Measurements from ENCODE around the gene ZNF154. TPM values are rescaled to one million over a fixed set of nuclear protein-coding genes. Genes with fewer than 3 reads are reported as not detected.
A peak's percentile ranks its signal among the peaks of the same experiment; 100 is the strongest.

The ZNF154 gene
- total RNA-seq = 4.5 TPM
- long read RNA-seq, partial matches to known transcripts = 0 of 2 reads
- long read RNA-seq, other reads (novel, unspliced or antisense) = 2 of 2 reads

DNA sequence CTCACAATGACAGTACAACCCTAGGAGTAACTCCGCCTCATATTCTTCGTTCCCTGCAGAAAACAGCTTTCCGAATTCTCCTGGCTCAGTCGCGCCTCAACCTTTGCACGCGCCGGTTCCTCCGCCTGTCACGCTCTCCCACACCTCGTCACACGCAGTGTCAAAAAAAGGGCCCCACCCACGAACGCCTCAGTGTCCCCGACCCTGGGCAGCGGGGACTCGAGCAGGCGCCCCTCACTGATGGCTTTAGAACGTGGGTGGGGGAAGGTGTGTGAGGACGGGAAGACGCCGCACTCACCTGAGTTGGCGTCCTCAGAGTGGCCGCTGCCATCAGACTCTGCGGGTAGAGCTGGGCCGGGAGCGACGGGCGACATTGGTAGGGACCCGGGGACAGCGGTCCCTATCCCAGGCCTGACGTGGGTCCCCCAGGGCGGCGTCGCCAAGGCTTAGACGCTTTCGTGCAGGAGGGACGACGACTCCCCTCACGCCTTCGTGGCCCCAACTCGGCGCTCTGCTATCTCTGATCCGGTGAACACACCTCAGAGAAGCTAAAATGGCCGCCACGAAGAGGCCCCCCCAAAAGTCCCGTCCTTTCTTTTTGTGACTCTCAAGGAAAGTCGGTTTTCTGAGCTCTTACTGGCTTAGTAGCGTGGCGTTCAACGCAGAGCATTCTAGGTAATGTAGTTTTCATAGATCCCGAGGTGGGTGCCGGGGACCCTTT is at the start of gene ZNF154:
ZNF154 (minus strand) TSS at position 564 of the 721 bp plus-strand sequence; CDS start at position 331, 233 bp downstream.
- TF ChIP-seq, protein P1, sequence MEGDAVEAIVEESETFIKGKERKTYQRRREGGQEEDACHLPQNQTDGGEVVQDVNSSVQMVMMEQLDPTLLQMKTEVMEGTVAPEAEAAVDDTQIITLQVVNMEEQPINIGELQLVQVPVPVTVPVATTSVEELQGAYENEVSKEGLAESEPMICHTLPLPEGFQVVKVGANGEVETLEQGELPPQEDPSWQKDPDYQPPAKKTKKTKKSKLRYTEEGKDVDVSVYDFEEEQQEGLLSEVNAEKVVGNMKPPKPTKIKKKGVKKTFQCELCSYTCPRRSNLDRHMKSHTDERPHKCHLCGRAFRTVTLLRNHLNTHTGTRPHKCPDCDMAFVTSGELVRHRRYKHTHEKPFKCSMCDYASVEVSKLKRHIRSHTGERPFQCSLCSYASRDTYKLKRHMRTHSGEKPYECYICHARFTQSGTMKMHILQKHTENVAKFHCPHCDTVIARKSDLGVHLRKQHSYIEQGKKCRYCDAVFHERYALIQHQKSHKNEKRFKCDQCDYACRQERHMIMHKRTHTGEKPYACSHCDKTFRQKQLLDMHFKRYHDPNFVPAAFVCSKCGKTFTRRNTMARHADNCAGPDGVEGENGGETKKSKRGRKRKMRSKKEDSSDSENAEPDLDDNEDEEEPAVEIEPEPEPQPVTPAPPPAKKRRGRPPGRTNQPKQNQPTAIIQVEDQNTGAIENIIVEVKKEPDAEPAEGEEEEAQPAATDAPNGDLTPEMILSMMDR (IDR thresholded peaks at IDR 0.05) = no peak
- peak within 1 kb of the TSS; percentile 81 for H3K27ac ChIP-seq
- H3K27me3 ChIP-seq = no peaks in the 10 kb centered on the region
- H3K9me3 ChIP-seq = peaks cover 4% of the 10 kb centered on the region
- ATAC-seq (peak; percentile 72), DNase-seq (peak; percentile 64)
- intact Hi-C loops (cut with DNase I) = loop anchor here (10.0 kb wide), 1 partner anchor 416 kb away; no protein-coding TSS in a partner anchor
- H3K4me1 ChIP-seq = no peaks in the 10 kb centered on the region
- H3K36me3 ChIP-seq = no peaks in the 10 kb centered on the region
- H3K4me3 ChIP-seq = peak within 1 kb of the TSS; percentile 60

DNA sequence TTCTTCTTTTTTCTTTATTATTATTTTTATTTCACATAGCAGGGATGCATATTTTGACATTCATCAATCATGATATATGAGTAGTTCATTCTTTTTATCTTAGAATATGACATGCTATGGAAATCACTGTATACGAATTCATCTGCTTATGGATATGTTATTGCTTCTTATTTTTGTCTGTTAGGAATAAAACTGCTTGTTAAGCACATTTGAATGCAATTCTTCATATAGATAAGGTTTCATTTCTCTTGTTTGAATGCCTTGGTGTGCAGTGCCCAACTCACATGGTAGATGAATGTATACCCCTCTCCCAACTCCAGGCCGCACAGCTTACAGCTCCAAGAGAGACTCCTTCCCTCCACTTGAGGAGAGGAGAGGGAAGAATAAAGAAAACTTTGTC is 48.9 kb upstream of the ZNF154 start:
- no peaks in the 10 kb centered on the region for H3K4me1 ChIP-seq
- TF ChIP-seq, protein P1 (IDR thresholded peaks at IDR 0.05) = no peak
- ATAC-seq (no peak), DNase-seq (no peak)
- no peak overlapping the region for H3K4me3 ChIP-seq
- H3K27ac ChIP-seq = no peak overlapping the region
- intact Hi-C loops (cut with DNase I) = no loop called here
- peaks cover 29% of the 10 kb centered on the region for H3K9me3 ChIP-seq
- no peaks in the 10 kb centered on the region for H3K27me3 ChIP-seq
- H3K36me3 ChIP-seq = peaks cover 29% of the 10 kb centered on the region

DNA sequence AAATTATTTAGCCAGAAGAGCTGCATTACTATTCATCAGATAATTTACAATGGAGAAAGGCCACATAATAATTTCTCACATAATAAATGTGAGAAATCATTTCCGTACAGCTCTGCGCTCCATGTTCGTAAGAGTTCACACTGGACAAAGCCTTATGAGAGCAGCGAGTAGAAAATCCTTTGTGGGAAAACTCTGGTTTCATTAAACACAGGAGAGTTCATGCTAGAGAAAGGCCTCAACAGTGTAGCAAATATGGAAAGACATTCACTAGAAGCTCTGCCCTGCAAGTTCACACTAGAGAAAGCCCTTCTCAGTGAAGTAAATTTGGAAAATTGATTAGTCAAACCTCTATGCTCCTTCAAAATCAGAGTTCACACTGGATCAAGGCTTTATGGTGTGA is 46.0 kb upstream of the ZNF154 start:
- Histone ChIP-seq H3K27me3 (no peaks in the 10 kb centered on the region), H3K27ac (no peak overlapping the region), H3K36me3 (peaks cover 58% of the 10 kb centered on the region), H3K4me3 (no peak overlapping the region), H3K9me3 (peaks cover 40% of the 10 kb centered on the region), H3K4me1 (no peaks in the 10 kb centered on the region)
- no peak for ATAC-seq
- DNase-seq = no peak
- intact Hi-C loops (cut with DNase I) = no loop called here
- TF ChIP-seq, protein P1 (IDR thresholded peaks at IDR 0.05) = no peak

DNA sequence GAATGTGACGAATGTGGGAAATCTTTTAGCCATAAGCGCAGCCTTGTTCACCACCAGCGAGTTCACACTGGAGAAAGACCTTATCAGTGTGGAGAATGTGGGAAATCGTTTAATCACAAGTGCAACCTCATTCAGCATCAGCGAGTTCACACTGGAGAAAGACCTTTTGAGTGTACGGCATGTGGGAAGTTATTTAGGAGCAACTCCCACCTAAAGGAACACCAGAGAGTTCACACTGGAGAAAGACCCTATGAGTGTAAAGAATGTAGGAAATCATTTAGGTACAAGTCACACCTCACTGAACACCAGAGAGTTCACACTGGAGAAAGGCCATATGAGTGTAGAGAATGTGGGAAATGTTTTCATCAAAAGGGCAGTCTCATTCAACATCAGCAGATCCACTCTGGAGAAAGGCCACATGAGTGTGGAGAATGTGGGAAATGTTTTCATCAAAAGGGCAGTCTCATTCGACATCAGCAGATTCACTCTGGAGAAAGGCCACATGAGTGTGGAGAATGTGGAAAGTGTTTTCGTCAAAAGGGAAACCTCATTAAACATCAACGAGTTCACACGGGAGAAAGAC is 45.2 kb upstream of the ZNF154 start:
- ATAC-seq (no peak), DNase-seq (no peak)
- Histone ChIP-seq H3K27me3 (no peaks in the 10 kb centered on the region), H3K4me1 (no peaks in the 10 kb centered on the region), H3K4me3 (no peak overlapping the region), H3K36me3 (peaks cover 59% of the 10 kb centered on the region), H3K27ac (no peak overlapping the region), H3K9me3 (peaks cover 47% of the 10 kb centered on the region)
- intact Hi-C loops (cut with DNase I) = no loop called here
- TF ChIP-seq, protein P1 (IDR thresholded peaks at IDR 0.05) = no peak

DNA sequence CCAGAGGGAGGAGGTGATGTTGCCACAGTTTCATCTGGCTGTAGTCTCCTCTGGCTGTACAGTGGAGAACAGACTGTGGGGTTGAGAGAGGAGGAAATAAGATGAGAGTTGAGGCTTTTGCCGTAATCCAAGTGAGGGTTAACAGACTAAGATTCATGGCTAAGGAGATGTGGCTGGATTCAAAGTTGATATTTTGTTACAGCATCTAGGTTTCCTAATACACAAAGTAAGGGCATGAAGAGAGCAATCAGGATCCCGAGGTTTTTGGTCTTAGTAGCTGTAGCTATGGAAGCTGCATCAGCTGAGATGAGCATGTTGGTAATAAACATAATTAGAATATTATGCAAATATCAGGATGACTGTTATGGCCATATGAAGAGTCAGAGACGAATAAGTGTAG is 39.0 kb upstream of the ZNF154 start:
- Histone ChIP-seq H3K27ac (no peak overlapping the region), H3K27me3 (no peaks in the 10 kb centered on the region), H3K4me1 (peaks cover 14% of the 10 kb centered on the region), H3K4me3 (peak overlapping the region; percentile 91), H3K9me3 (peaks cover 20% of the 10 kb centered on the region), H3K36me3 (peaks cover 31% of the 10 kb centered on the region)
- intact Hi-C loops (cut with DNase I) = no loop called here
- ATAC-seq = no peak
- DNase-seq = no peak
- TF ChIP-seq, protein P1 (IDR thresholded peaks at IDR 0.05) = no peak
